Kidney tubule cell (primary cell): ENCODE results near the gene ZCCHC14.

ENCODE experiments used
- DNase-seq: peaks from one replicate; pipeline ENCODE4 v3.0.0-alpha.2; 2018; ENCODE audit warnings: low spot score

ZCCHC14 gene

DNA sequence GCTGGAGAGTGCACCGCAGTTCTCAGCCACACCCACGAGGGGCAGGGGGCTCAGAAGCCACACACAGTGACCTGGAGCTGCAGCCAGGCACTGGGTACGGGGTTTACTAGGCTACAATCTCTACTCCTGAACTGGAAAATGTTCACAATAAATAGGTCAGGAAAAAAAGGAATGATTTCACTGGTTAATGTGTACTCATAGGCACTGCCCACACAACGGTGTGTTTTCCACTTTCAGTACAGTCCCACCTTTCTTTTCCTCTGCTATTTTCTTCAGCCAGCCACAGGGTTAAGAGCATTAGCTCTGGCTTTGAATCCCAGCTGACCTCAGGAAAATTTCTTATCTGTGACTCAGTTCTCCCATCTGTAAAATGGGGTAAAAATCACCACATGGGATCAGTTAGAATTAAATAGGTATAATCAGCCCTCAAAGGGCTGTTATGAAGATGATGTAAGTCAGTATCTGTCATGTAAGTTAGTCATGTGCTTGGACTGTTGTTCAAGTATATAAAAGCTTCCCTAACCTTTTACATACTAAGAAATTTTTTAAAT lies 35.7 kb downstream of the ZCCHC14 start:
- peak; percentile 91 for DNase-seq

DNA sequence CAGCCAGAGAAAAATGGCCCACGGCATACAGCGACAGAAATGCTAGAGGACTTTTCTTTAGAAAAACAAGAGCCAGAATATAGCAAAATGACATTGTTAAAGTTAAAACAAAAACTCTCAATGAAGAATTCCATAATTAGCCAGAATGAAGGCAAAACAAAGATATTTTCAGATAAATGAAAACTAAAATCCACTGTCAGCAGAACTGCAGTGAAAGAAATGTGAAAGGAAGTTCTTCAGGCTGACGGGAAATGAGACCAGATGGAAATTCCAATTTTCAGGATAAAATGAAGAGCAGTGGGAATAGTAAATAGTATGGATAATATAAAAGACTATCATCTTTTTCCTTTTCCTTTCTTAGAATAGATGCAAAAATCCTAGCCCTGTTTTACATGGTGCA lies 38.4 kb downstream of the ZCCHC14 start:
- no peak for DNase-seq

DNA sequence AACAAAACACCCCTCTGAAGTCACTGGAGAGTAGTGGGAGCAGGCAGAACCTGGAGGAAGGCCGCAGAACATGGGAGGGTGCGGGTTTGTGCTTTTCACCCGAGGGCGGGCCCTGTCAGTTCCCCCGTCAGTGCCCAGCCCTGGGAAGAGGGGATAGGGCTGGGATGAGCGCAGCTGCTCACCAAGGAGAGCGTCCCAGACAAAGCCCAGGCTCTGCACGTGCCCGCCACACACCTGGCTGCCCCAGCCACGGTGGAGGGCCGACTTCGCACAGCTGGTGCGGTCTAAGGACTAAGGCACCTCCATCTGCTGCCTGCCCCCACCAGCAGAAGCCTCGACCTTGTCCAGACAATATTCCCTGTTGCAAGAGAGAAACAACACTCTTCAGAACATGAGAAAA lies 39.5 kb downstream of the ZCCHC14 start:
- no peak for DNase-seq

DNA sequence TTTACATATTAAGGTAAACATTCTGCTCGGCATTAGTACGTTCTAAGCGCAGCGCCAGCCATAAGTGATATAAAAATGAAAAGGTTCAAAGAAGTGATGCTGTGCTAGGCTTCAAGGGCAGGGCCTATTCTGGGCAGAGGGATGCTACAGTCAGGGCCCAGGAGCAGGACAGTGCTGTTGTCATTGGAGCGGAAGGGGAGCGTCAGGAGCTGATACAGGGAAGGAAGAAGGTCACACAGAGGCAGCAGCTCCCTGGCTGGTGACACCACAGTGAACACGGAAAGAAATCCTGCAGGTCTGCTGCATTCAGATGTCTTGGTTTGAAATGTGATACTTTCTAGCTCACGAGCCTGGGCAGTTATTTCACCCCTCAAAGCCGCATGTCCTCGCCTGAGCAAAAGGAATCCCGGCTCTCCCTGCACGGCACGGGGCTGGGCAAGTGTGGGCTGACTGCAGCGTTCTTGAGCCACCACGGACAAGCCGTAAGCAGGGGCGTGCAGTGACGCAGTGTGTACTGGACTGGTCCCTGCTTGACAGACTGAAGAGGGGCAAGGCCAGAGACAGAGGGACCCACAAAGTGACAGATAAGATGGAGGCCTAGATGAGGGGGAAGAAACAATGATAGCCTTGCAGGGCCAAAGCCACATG lies 41.1 kb downstream of the ZCCHC14 start:
- no peak for DNase-seq

DNA sequence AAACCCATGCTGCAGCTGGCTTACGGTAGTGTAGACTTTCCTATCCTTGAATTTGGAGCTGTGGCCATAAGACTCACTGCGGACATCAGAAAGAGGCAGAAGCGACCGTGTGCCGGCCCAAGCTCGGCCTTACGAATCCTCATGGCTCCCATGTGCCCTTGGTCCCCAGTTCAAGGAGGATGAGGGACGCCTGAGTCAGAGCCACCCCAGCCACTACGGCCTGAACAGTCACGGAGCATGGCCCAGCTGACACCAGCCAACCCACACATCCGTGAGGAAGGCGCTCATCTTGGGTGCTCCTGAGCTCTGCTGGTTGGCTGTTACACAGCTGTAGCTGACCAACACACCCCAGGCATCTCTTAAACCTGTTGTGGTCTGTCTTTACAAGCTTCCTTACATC lies 44.0 kb downstream of the ZCCHC14 start:
- no peak for DNase-seq

DNA sequence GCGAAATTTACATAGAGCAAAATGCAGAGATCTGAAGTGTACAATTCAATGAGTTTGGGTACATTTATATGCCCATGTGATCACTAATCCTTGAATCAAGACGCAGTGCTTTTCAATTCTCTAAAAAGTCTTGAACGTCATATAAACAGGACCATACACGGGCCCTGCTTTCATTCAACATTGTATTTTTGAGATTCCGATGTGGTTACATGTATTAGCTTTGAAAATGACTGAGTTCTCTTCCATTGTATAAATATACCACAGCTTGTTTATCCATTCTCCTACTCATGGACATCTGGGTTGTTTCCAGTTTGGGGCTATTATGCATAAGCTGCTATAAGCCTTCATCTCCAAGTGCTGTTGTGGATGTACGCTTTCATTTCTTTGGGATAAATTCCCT lies 45.5 kb downstream of the ZCCHC14 start:
- no peak for DNase-seq

DNA sequence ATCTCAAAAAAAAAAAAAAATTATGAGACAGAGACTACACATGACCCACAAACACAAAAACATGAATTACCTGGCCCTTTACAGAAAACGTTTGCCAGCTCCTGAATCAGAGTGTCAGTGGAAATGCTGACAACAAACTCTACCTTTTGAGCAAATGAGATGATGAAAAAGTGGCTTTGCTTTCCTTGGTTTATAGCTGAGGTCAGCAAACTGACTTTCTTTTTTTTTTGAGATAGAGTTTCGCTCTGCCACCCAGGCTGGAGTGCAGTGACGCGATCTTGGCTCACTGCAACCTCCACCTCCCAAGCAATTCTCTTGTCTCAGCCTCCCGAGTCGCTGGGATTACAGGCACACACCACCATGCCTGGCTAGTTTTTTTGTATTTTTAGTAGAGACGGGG lies 46.3 kb downstream of the ZCCHC14 start:
- no peak for DNase-seq

DNA sequence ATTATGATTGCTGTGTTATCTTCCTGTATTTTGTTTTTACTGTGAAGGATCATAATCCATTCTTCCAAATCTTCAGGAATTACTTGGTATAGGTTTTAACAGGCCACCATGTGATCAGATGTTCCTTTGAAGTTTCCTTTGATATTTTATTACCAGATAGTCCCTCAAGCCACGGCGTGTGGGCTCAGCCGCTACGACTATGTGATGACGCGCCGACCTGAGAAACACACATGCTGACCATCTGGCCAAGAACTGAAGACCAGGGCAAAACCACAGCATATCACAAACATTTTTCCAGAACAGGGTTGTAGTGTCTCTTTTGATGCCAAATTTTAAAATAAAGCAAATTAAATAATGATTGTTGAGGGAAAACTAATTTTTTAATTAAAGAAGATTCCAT lies 47.3 kb downstream of the ZCCHC14 start:
- DNase-seq: no peak

DNA sequence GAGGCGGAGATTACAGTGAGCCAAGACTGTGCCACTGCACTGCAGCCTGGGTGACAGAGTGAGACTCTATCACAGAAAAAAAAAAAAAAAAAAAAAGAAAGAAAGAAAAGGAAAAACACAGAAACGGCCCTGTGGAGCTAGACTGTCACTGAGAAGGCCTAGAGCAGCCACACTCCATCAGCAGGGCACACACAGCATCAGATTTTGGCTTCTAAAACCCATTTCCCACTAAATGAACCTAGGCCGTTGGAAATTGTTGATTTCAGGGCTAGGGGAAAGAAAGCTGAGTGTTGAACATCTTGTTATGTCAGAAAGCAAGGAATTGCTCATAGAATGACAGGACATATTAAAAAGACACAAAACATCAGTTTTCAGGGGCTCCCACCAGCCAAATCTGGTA lies 48.9 kb downstream of the ZCCHC14 start:
- no peak for DNase-seq

DNA sequence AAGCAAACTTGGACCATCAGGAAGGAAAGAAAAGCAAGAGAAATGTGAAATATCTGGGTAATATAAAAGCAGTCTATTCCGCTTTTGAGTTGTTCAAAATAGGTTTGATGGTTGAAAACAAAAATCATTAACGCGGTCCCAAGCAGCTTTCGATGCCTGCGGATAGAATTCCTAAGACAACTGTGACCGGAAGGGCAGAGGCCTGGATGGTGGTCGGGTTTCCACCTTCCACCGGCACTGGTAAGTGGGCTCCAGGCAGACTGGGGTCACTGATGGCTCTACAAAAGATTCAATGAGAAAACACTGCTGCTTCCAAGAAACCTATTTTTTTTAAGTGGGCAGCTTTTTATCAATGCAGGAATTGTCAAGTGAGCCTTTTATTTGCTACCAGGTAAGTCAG lies 49.8 kb downstream of the ZCCHC14 start:
- no peak for DNase-seq

DNA sequence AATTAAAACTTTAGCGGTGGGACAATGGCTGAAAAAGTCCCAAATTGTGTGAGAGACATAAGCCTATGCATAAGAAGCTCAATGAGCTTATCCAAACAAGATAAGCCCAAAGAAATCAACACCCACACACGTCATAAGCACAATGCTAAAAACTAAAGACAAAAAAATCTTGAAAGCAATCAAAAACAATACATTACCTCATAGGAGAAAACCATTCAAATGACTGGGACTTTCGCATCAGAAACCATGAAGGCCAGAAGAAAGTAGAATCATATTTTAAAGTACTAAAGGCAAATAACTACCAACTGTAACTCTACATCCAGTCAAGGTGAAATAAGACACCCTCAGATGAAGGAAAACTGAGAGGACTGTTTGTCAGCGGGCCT lies 50.2 kb downstream of the ZCCHC14 start:
- no peak for DNase-seq

DNA sequence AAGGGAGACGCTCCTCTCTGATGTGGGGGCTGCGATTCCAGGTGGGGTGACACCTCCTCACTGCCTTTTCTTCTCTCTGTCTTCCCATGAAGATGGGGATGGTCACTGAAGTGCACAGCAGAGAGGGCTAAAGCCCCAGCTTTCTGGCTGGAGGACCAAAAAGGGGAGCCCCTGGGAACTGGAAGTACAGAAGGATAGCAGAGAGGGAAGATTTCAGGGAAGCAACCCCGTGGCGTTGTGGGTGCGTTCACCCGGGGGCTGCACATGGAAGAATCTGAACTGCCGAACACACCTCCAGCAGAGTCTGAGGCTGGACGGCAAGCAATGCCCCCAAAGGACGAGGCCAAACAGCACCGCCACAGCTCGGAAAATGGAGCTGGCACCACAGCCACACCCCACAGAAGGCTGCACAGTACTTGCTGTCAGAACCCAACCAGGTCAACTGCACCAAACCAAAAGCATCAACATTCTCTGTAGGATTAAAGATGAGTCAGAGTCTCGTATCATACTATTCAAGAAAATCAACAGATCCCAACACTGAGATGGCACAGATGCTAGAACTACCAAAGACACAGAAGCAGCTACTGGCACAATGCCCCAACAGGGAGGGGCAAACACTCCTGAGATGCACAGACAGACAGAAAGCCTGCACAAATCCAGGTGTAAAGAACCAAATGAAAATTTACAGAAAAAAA lies 50.8 kb downstream of the ZCCHC14 start:
- DNase-seq: no peak

DNA sequence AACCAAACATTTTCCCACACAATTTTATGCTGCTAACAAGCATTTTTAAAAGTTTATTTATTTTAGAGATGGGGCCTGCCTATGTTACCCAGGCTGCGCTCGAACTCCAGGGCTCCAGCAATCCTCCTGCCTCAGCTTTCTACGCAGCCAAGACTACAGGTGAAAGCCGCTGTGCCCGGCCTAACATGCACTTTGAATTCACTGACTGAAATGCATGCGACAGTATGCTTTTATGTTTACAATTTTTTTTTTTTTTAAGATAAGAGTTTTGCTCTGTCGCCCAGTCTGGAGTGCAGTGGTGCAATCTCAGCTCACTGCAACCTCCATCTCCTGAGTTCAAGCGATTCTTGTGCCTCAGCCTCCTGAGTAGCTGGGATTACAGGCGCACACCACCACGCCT lies 52.9 kb downstream of the ZCCHC14 start:
- no peak for DNase-seq

DNA sequence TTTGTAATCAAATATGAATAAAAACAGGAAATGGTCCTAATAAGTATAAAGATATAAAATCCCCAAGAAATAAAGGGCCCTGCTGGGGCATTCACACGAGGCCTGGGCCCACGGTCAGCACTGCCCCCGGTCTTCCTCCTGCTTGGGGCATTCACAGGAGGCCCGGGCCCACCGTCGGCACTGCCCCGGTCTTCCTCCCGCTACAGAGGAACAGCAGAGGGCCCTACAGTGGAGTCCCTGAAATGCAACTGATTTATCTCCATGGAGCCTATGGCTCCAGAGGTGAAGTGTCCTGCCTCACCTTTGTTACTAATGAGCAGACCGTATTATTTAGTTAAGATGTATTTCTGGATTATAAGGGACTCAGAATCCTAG lies 54.2 kb downstream of the ZCCHC14 start:
- DNase-seq: no peak

DNA sequence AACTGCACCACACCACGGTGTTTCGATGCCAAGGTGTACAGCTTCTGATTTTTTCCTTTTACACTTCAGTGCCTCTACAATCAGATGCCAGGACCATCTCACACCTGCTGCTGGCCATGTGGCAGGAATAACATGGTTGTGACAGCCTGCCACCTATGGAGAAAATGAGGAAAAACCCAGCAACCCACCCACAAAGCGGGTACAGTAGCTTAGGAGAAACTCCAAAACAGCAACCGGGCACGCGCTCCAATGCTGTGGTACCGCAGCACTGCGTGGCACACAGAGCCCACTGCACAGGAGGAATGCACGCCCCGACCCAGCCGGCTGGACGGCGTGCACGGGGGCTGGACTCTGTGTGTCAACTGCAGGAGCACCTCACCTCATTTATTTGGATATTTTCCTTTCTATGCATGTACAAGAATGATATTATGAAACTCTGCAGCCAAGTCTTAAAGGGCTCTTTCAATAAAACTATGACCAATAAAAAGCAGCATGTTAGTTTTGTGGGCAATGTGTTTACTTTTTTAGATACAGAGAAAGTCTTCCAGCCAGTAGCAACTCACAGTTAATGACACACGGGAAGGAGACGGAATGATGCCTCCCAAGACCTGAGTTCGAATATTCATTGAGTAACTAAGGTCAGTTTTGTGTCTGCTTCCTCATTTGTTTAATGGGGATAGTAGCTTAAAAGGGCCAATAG lies 54.8 kb downstream of the ZCCHC14 start:
- peak; percentile 49 for DNase-seq

DNA sequence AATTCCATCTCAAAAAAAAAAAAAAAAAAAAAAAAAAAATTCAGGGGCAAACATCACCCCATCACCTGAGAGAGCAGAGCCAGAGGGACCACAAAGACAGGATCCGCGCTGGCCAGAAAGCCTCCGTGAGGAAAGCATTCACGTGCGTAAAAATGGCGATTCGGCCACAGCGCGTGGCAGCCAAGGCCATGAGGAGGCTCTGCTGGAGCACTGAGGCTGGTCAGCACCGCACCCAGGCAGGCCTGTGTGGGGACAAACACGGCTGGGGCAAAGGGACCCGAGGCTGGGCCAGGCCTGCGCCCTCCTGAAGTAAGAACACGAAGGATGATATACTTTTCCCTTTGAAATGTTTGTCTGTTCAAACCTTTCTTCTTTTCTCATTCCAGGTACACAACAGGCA lies 55.5 kb downstream of the ZCCHC14 start:
- DNase-seq: no peak

DNA sequence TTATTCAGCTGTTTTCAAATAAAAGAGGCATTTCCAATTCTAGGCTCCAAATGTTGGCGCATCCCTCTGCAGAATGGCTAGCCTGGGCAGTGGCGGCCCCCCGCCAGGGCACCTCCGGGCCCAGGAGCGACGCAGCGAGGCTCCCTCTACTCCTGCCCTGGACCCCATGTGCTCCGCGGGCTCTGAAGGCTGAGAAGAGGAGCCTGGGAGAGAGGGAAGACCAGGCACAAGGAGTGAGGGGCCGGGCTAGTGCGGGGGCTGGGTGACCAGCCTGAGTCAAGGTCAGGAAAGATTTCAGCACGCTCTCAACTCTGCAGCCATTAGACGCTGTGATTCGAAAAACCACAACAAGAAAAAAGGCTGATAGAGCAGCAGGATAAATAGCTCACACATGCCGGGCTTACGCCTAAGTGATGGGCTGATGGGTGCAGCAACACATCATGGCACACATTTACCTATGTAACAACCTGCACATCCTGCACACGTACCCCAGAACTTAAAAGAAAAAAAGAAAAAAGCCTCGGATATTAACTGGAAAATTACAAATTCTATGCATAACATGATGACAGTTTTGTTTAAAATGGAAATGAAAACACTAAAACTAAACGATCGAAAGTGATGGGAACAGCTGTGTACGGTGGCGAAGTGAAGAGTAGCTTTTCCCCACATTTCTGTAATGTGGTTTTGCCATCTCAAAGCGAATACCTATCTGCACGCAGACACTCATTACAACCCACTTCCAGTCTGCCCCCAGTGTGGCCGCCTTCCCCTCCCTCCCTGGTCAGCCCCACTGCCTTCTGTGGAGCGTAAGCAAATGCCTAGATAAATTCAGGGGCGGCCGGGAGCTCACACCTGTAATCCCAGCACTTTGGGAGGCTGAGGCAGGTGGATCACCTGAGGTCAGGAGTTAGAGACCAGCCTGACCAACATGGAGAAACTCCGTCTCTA lies 56.3 kb downstream of the ZCCHC14 start:
- DNase-seq: no peak

DNA sequence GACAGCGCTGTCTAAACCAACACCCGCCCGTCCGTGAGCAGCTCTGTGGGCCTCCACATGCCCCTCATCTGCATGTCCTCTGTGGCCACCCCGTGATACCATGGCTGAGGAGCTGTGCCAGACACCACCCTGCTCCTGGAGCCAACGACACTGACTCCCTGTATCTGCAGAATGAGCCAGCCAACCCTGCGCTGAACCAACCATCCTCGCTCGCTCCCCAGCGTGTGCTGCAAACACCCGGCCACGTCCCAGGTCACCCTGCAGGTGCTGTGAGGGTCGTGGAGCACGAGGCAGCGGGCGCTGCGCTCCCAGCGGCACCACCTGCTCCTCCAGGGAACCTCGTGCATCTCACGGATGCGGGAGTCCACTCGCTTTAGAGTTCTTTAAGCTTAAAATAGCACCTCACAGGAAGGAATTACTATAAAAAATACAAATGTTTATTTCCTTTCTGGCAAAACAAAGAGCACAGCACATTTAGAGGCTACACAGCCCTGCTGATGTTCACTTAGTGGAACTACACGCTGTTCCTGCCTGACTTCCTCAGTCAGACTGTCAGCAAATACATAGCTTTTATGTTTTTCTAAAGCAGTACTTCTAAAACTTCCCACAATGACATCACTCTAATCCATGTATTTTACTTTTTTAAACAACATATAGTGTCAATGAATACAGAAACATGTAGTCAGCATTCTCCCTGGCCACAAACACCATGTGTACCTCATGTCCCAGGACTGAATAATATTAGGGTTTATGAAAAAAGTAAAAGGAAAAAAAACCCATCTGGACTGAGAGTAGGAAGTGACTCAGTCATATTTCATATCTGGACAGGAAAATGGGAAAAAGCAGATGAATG lies 57.2 kb downstream of the ZCCHC14 start:
- DNase-seq: peak; percentile 6

DNA sequence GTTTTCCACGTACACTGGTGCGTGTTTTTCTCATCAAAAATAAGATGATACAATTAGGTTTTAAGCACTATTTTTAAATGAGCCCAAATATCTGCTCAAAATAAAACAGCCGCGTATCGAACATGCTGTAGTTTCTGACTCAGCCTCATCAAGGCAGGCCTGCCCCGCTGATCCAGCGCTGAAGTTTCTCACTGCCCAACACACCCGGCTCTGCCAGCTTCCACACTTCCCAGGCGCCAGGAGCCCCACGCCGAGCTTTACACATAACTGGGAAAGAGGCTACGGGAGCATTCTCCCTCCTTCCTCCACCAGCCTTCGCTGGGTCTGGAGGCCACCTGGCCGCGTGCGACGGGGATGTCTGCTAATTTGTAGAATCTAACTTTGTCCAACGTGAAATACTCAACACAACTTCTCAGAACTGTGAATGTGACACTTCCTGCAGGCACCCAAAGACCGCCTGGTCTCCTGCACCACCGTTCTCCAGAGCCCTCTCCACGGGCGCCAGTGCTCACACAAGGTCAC lies 58.6 kb downstream of the ZCCHC14 start:
- DNase-seq: no peak

DNA sequence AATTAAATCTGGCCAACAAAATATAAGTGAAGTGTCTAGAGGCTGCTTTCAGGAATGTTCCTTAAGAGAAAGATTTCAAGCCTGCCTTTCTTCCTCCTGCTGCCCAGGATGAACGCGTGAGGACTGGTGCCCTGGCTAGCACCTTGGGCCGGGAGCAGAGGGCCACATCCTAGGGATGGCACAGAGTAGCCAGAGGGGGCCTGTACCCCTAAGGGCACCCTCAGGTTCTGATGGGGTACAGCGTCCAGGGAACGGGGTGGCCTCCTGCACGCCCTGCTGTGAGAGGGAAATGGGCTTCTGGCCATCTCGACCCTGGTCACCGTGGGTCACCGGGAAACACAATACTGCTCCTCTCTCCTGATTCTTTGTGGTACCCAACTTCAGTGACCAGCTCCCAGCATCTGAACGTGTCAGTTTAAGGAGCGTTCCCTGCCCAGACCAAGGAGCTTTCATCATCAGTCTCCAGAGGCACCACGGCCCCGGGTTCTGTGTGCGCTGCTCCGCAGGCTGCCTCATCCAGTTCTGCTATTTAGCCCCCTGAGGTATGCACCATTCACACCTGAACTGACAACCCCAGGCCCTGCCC lies 60.4 kb downstream of the ZCCHC14 start:
- DNase-seq: no peak

DNA sequence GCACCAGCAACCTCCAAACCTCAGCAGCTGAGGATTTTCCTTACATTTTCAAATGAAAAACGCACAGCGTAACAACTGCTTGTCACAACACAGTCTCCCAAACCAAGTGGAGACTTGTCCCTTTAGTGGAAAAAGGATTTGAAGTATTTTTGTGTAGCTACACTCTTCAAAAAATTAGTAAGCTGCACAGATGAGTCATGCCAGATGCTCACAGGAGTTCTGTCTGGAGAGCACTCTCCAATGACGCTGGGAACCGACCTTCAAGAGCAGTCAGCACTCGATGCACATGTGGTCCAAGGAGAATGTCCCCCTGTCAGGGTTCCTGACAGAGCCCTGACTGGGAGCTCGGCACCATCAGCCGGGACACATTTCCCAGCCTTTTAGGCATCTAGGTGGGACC lies 60.9 kb downstream of the ZCCHC14 start:
- DNase-seq: peak; percentile 30
